ENCODE results near the gene SHISA6. TPM values are rescaled to one million over a fixed set of nuclear protein-coding genes. Genes with fewer than 3 reads are reported as not detected.

Gene SHISA6
- total and polyA plus RNA-seq, 2 donors (not counting 1 experiment from before 2014, with no cell fraction given): not detected

GRCh38 chr17:11282586-11282985 lies 41.6 kb downstream of the SHISA6 start:
- Mint-ChIP-seq H3K27me3 (no peaks in the 10 kb centered on the region), H3K4me1 (no peaks in the 10 kb centered on the region), H3K9me3 (ENCODE audit: insufficient read depth) (peaks cover 10% of the 10 kb centered on the region), H3K27ac (no peak overlapping the region), H3K4me3 (no peak overlapping the region)
- Histone ChIP-seq H3K36me3 (replicated peaks in 1 of 2; ENCODE audit: control extremely low read depth in 1 of 2, control insufficient read depth in 1 of 2, extremely low read depth in 1 of 2, insufficient read depth in 2 of 2, low read length in 1 of 2) (no peaks in the 10 kb centered on the region), H3K9me3 (ENCODE audit: control extremely low read depth in 1 of 3, control insufficient read depth in 2 of 3, insufficient read depth in 1 of 3, low read length in 2 of 3) (peaks cover 0 to 17% (median 0%) of the 10 kb centered on the region in 3 donors), H4K20me1 (ENCODE audit: control insufficient read depth, insufficient read depth, low read length, poor library complexity, severe bottlenecking) (no peaks in the 10 kb centered on the region), H3K79me2 (ENCODE audit: control insufficient read depth, insufficient read depth, low read length) (no peaks in the 10 kb centered on the region), H3K27me3 (replicated peaks in 1 of 4; ENCODE audit: control extremely low read depth in 1 of 4, control insufficient read depth in 3 of 4, insufficient read depth in 4 of 4, low read length in 3 of 4) (no peaks in the 10 kb centered on the region), H3K9ac (ENCODE audit: low read length) (no peak overlapping the region), H2AFZ (ENCODE audit: insufficient read depth, low read depth, low read length, poor library complexity, severe bottlenecking) (no peak overlapping the region), H3K27ac (ENCODE audit: low read length in 2 of 2) (no peak overlapping the region), H3K4me1 (ENCODE audit: control insufficient read depth in 2 of 2, insufficient read depth in 2 of 2, low read length in 2 of 2) (no peaks in the 10 kb centered on the region), H3K4me2 (replicated peaks; ENCODE audit: low read depth, low read length, poor library complexity, severe bottlenecking) (no peak overlapping the region), H3K4me3 (ENCODE audit: control extremely low read depth in 1 of 5, extremely low read depth in 1 of 5, insufficient read depth in 1 of 5, low read depth in 2 of 5, low read length in 4 of 5) (no peak overlapping the region)
- DNase-seq (no peak), ATAC-seq (ENCODE audit: low read depth) (no peak)
- intact Hi-C loops (cut with micrococcal nuclease): no loop called here
- TF ChIP-seq EZH2 (IDR thresholded peaks at IDR 0.05; ENCODE audit: borderline replicate concordance, insufficient read depth, low read depth, low read length, poor library complexity, severe bottlenecking): no peak
- ChIA-PET POLR2A (no interaction called here), CTCF (no interaction called here)
- whole genome bisulfite sequencing (ENCODE audit: insufficient coverage): 80% methylated on average over 1 of the region's 2 CpGs

- no peaks in the 10 kb centered on the region for H3K4me1 Mint-ChIP-seq
- CTCF ChIA-PET: no interaction called here
- H4K20me1 ChIP-seq (ENCODE audit: control insufficient read depth, insufficient read depth, low read length, poor library complexity, severe bottlenecking): no peaks in the 10 kb centered on the region
- no peaks in the 10 kb centered on the region for H3K79me2 ChIP-seq (ENCODE audit: control insufficient read depth, insufficient read depth, low read length)
- no peak for ATAC-seq (ENCODE audit: low read depth)
- no peak overlapping the region for H3K4me3 Mint-ChIP-seq
- no peaks in the 10 kb centered on the region for H3K36me3 ChIP-seq (replicated peaks in 1 of 2; ENCODE audit: control extremely low read depth in 1 of 2, control insufficient read depth in 1 of 2, extremely low read depth in 1 of 2, insufficient read depth in 2 of 2, low read length in 1 of 2)
- H3K9ac ChIP-seq (ENCODE audit: low read length): no peak overlapping the region
- no peaks in the 10 kb centered on the region for H3K4me1 ChIP-seq (ENCODE audit: control insufficient read depth in 2 of 2, insufficient read depth in 2 of 2, low read length in 2 of 2)
- TF ChIP-seq EZH2 (IDR thresholded peaks at IDR 0.05; ENCODE audit: borderline replicate concordance, insufficient read depth, low read depth, low read length, poor library complexity, severe bottlenecking) (no peak), CTCF (IDR thresholded peaks at IDR 0.05) (no peak)
- H3K4me2 ChIP-seq (replicated peaks; ENCODE audit: low read depth, low read length, poor library complexity, severe bottlenecking): no peak overlapping the region
- no peak for DNase-seq
- H3K27ac ChIP-seq (ENCODE audit: low read length in 2 of 2): no peak overlapping the region
- intact Hi-C loops (cut with micrococcal nuclease): no loop called here
- H3K9me3 ChIP-seq (ENCODE audit: control extremely low read depth in 1 of 3, control insufficient read depth in 2 of 3, insufficient read depth in 1 of 3, low read length in 2 of 3): peaks cover 0 to 8% (median 0%) of the 10 kb centered on the region in 3 donors
- H3K4me3 ChIP-seq (ENCODE audit: control extremely low read depth in 1 of 5, extremely low read depth in 1 of 5, insufficient read depth in 1 of 5, low read depth in 2 of 5, low read length in 4 of 5): no peak overlapping the region
- no peaks in the 10 kb centered on the region for H3K27me3 Mint-ChIP-seq
- peaks cover 7% of the 10 kb centered on the region for H3K9me3 Mint-ChIP-seq (ENCODE audit: insufficient read depth)
- H3K27me3 ChIP-seq (replicated peaks in 1 of 4; ENCODE audit: control extremely low read depth in 1 of 4, control insufficient read depth in 3 of 4, insufficient read depth in 4 of 4, low read length in 3 of 4): no peaks in the 10 kb centered on the region
- WGBS (ENCODE audit: insufficient coverage): 40% methylated on average over 1 of the region's 1 CpG
- no peak overlapping the region for H2AFZ ChIP-seq (ENCODE audit: insufficient read depth, low read depth, low read length, poor library complexity, severe bottlenecking)
- POLR2A ChIA-PET: no interaction called here
- no peak overlapping the region for H3K27ac Mint-ChIP-seq
These were observed 43.8 kb downstream of the SHISA6 start for GRCh38 chr17:11284811-11285210.

Data from B cell (primary cell).